ENCODE data around the gene SMIM43.

DNA sequence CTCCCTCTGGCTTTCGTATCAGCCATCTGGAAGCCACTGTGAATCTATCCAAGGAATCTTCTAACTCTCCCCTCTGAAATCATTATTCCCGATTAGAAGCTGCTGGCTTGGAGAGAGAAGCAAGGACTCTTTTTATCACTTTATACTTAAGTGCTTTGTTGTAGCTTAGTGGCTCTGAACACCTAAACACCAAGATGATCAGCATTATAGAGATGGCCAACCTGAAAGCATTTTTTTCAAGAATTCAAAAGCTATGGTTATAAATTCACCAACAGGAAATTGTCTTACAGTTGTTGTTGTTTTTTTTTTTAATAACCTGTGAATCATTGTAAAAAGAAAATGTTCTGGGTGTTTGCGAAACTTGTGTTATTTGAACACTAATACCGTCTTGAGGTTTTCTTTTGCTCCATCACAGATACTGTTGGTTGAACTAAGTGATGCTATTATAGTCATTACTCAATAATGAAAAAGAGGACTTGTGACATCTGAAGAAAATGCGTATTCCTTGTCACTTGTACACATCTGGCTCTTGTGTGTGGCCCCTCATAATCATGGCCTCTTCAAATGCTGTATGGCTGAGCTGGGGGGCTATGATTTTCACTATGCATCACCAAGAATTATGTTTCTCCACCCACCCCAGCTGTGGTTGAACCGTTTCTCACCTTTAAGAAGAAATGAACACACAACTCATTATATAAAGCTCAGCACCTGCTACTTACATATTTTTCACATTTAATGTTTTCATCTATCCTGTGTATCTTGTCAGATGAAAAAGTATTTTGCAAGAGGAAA, 11.8 kb upstream of the SMIM43 start:
- TF ChIP-seq, protein P1, sequence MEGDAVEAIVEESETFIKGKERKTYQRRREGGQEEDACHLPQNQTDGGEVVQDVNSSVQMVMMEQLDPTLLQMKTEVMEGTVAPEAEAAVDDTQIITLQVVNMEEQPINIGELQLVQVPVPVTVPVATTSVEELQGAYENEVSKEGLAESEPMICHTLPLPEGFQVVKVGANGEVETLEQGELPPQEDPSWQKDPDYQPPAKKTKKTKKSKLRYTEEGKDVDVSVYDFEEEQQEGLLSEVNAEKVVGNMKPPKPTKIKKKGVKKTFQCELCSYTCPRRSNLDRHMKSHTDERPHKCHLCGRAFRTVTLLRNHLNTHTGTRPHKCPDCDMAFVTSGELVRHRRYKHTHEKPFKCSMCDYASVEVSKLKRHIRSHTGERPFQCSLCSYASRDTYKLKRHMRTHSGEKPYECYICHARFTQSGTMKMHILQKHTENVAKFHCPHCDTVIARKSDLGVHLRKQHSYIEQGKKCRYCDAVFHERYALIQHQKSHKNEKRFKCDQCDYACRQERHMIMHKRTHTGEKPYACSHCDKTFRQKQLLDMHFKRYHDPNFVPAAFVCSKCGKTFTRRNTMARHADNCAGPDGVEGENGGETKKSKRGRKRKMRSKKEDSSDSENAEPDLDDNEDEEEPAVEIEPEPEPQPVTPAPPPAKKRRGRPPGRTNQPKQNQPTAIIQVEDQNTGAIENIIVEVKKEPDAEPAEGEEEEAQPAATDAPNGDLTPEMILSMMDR (IDR thresholded peaks at IDR 0.05): no peak
- no peak for TF ChIP-seq POLR2A (IDR thresholded peaks at IDR 0.05)
